ENCODE data around the gene TK2.
A peak's percentile ranks its signal among the peaks of the same experiment; 100 is the strongest.

TK2 gene

GRCh38 chr16:66484453-66485213 is 65.3 kb downstream of the TK2 start:
- Histone ChIP-seq H3K9ac (ENCODE audit: low read depth, low read length, poor library complexity, severe bottlenecking) (no peak overlapping the region), H3K4me1 (ENCODE audit: insufficient read depth, low read length, poor library complexity, severe bottlenecking) (peaks cover 20% of the 10 kb centered on the region), H3K9me3 (ENCODE audit: insufficient read depth, low read depth, low read length) (no peaks in the 10 kb centered on the region), H3K9me2 (replicated peaks; ENCODE audit: low read depth, low read length) (no peaks in the 10 kb centered on the region), H3K27me3 (ENCODE audit: insufficient read depth, low read length, poor library complexity, severe bottlenecking) (no peaks in the 10 kb centered on the region), H3K4me2 (ENCODE audit: low read depth, low read length, poor library complexity, severe bottlenecking) (no peak overlapping the region), H3K79me2 (ENCODE audit: insufficient read depth, low read length) (no peaks in the 10 kb centered on the region), H2AFZ (ENCODE audit: low read length) (no peak overlapping the region), H4K20me1 (ENCODE audit: insufficient read depth, low read length, poor library complexity, severe bottlenecking) (no peaks in the 10 kb centered on the region), H3K36me3 (ENCODE audit: insufficient read depth, low read length) (no peaks in the 10 kb centered on the region), H3K4me3 (ENCODE audit: low read length, poor library complexity, severe bottlenecking) (no peak overlapping the region), H3F3A (ENCODE audit: low read depth) (no peaks in the 10 kb centered on the region)
- TF ChIP-seq EZH2phosphoT487 (IDR thresholded peaks at IDR 0.05; ENCODE audit: borderline replicate concordance) (no peak), CTCF (conservative IDR thresholded peaks at IDR 0.05; ENCODE audit: low read length) (peak; percentile 23; the same call in 1 of the 2 replicates)

- no peaks in the 10 kb centered on the region for H4K20me1 ChIP-seq (ENCODE audit: insufficient read depth, low read length, poor library complexity, severe bottlenecking)
- 0 out of 2 replicates have a peak overlapping the region, but pooled peaks have one; percentile 49 for H2AFZ ChIP-seq (ENCODE audit: low read length)
- H3K9me3 ChIP-seq (ENCODE audit: insufficient read depth, low read depth, low read length) = no peaks in the 10 kb centered on the region
- no peak overlapping the region for H3K4me2 ChIP-seq (ENCODE audit: low read depth, low read length, poor library complexity, severe bottlenecking)
- H3K36me3 ChIP-seq (ENCODE audit: insufficient read depth, low read length) = no peaks in the 10 kb centered on the region
- H3K79me2 ChIP-seq (ENCODE audit: insufficient read depth, low read length) = no peaks in the 10 kb centered on the region
- peaks cover 24% of the 10 kb centered on the region for H3K4me1 ChIP-seq (ENCODE audit: insufficient read depth, low read length, poor library complexity, severe bottlenecking)
- TF ChIP-seq EZH2phosphoT487 (IDR thresholded peaks at IDR 0.05; ENCODE audit: borderline replicate concordance) (no peak), CTCF (conservative IDR thresholded peaks at IDR 0.05; ENCODE audit: low read length) (peak; percentile 99)
- no peak overlapping the region for H3K9ac ChIP-seq (ENCODE audit: low read depth, low read length, poor library complexity, severe bottlenecking)
- H3K27me3 ChIP-seq (ENCODE audit: insufficient read depth, low read length, poor library complexity, severe bottlenecking) = no peaks in the 10 kb centered on the region
- H3F3A ChIP-seq (ENCODE audit: low read depth) = no peaks in the 10 kb centered on the region
- no peak overlapping the region for H3K4me3 ChIP-seq (ENCODE audit: low read length, poor library complexity, severe bottlenecking)
- H3K9me2 ChIP-seq (replicated peaks; ENCODE audit: low read depth, low read length) = no peaks in the 10 kb centered on the region
These were observed 66.1 kb downstream of the TK2 start for GRCh38 chr16:66483689-66484452.

GRCh38 chr16:66481943-66482390 is 68.0 kb downstream of the TK2 start:
- Histone ChIP-seq H4K20me1 (ENCODE audit: insufficient read depth, low read length, poor library complexity, severe bottlenecking) (no peaks in the 10 kb centered on the region), H3K27me3 (ENCODE audit: insufficient read depth, low read length, poor library complexity, severe bottlenecking) (no peaks in the 10 kb centered on the region), H3K4me3 (ENCODE audit: low read length, poor library complexity, severe bottlenecking) (no peak overlapping the region), H3K9ac (ENCODE audit: low read depth, low read length, poor library complexity, severe bottlenecking) (no peak overlapping the region), H3K9me3 (ENCODE audit: insufficient read depth, low read depth, low read length) (no peaks in the 10 kb centered on the region), H3K4me2 (ENCODE audit: low read depth, low read length, poor library complexity, severe bottlenecking) (no peak overlapping the region), H2AFZ (ENCODE audit: low read length) (no peak overlapping the region), H3K79me2 (ENCODE audit: insufficient read depth, low read length) (no peaks in the 10 kb centered on the region), H3K9me2 (replicated peaks; ENCODE audit: low read depth, low read length) (no peaks in the 10 kb centered on the region), H3K36me3 (ENCODE audit: insufficient read depth, low read length) (no peaks in the 10 kb centered on the region), H3F3A (ENCODE audit: low read depth) (no peaks in the 10 kb centered on the region), H3K4me1 (ENCODE audit: insufficient read depth, low read length, poor library complexity, severe bottlenecking) (peaks cover 13% of the 10 kb centered on the region)
- TF ChIP-seq EZH2phosphoT487 (IDR thresholded peaks at IDR 0.05; ENCODE audit: borderline replicate concordance) = no peak
- no peak for TF ChIP-seq CTCF (conservative IDR thresholded peaks at IDR 0.05; ENCODE audit: low read length)

Measured in Loucy (cell line).